ENCODE results near the gene MSH3. TPM values are rescaled to one million over a fixed set of nuclear protein-coding genes. Genes with fewer than 3 reads are reported as not detected.

The MSH3 gene
- total and polyA plus RNA-seq, 2 of the 8 experiments (the other 6 are each of a cell fraction or from before 2014, with no cell fraction given): 3.6 to 22.6 TPM

DNA sequence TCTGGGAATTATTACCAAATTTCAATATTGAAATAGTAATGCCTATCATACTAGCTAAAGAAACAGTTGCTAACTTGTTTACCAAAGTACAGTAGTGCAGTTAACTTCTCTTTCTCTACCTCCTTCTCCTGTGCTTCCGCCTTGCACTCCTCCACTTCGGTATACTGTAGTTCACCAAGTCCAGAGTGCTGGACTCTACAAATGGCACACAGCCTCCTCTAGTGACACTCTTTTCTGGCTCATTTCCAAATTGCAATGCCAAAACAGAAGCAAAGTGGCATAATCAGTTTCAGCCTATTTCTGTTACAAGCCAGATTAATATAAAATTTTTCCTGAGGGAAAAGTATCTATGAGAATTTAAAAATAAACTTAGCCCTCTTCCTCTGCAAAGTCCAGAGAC, 219.7 kb downstream of the MSH3 start:
- CTCF ChIA-PET (ENCODE audit: partially characterized antibody): interaction anchor here (1.4 kb wide), 1 partner anchor 165 kb away, joined by 3 read pairs; no protein-coding TSS in a partner anchor
- no peak for FAIRE-seq
- WGBS, 2 experiments (ENCODE audit: extremely low coverage in 1 of 2, insufficient coverage in 1 of 2, insufficient read length in 1 of 2, insufficient replicate concordance in 2 of 2, low coverage in 1 of 2, low lambda C conversion rate in 2 of 2, missing lambda C conversion rate in 1 of 2): 86% methylated on average over 2 of the region's 2 CpGs; no CpG with 5 or more reads in 1 of the 2 experiments

More for the DNA sequence above, 219.7 kb downstream of the MSH3 start:
- Histone ChIP-seq H3K27ac (ENCODE audit: low read depth, low read length) (no peak overlapping the region), H2BK5ac (ENCODE audit: low read depth, low read length) (no peak overlapping the region), H2AK5ac (ENCODE audit: low read depth, low read length) (no peak overlapping the region), H3K4me2 (ENCODE audit: insufficient read depth in 1 of 2, low read depth in 2 of 2, low read length in 2 of 2) (no peak overlapping the region), H2BK20ac (ENCODE audit: low read length) (no peak overlapping the region), H4K8ac (ENCODE audit: extremely low read depth, insufficient read depth, low read length) (no peak overlapping the region), H3K4ac (replicated peaks; ENCODE audit: insufficient read length, low read depth, low read length) (no peak overlapping the region), H3K14ac (ENCODE audit: insufficient read length) (no peak overlapping the region), H3K23me2 (ENCODE audit: low read depth, low read length) (no peaks in the 10 kb centered on the region), H3K79me2 (ENCODE audit: control insufficient read depth in 1 of 2, insufficient read depth in 2 of 2, low read length in 2 of 2) (no peaks in the 10 kb centered on the region), H2AFZ (ENCODE audit: low read length) (no peak overlapping the region), H2BK120ac (replicated peaks; ENCODE audit: low read depth, low read length) (no peak overlapping the region), H4K5ac (ENCODE audit: insufficient read length, low read depth, low read length) (no peak overlapping the region), H4K91ac (replicated peaks; ENCODE audit: insufficient read length, low read length) (no peak overlapping the region), H3K23ac (ENCODE audit: insufficient read length) (no peak overlapping the region), H3K27me3 (replicated peaks in 1 of 4; ENCODE audit: control insufficient read depth in 3 of 4, extremely low read depth in 1 of 4, insufficient read depth in 3 of 4, low read length in 3 of 4) (no peaks in the 10 kb centered on the region), H2BK15ac (ENCODE audit: low read length) (no peak overlapping the region), H3K9ac (replicated peaks in 1 of 4; ENCODE audit: extremely low read depth in 1 of 4, low read depth in 3 of 4, low read length in 3 of 4) (no peak overlapping the region), H3K79me1 (ENCODE audit: low read depth, low read length) (no peaks in the 10 kb centered on the region), H3K4me1 (replicated peaks in 1 of 4; ENCODE audit: control insufficient read depth in 3 of 4, insufficient read depth in 4 of 4, low read length in 3 of 4) (no peaks in the 10 kb centered on the region), H3K36me3 (ENCODE audit: control insufficient read depth in 2 of 4, insufficient read depth in 4 of 4, low read length in 3 of 4) (peaks cover 0 to 3% (median 0%) of the 10 kb centered on the region in 4 experiments; a peak in 3 of 8 replicates), H3K56ac (replicated peaks; ENCODE audit: insufficient read length, low read depth, low read length) (no peak overlapping the region), H2BK12ac (ENCODE audit: low read depth, low read length) (no peak overlapping the region), H4K20me1 (replicated peaks in 1 of 2; ENCODE audit: control insufficient read depth in 1 of 2, insufficient read depth in 2 of 2, low read length in 2 of 2) (no peaks in the 10 kb centered on the region), H3K9me3 (ENCODE audit: insufficient read depth in 2 of 2, low read depth in 1 of 2, low read length in 1 of 2) (no peaks in the 10 kb centered on the region), H3K18ac (ENCODE audit: extremely low read depth, low read length) (no peak overlapping the region), H3K4me3 (ENCODE audit: extremely low read depth in 1 of 4, insufficient read depth in 2 of 4, low read depth in 3 of 4, low read length in 4 of 4) (no peak overlapping the region)
- TF ChIP-seq YY1 (IDR thresholded peaks at IDR 0.05; ENCODE audit: low read depth, low read length) (no peak), CBX5 (IDR thresholded peaks at IDR 0.05; ENCODE audit: low read depth, low read length) (no peak), EGR1 (IDR thresholded peaks at IDR 0.05; ENCODE audit: borderline replicate concordance, low read depth, low read length) (no peak), NRF1 (IDR thresholded peaks at IDR 0.05; ENCODE audit: low read depth, low read length) (no peak), SUZ12 (IDR thresholded peaks at IDR 0.05; ENCODE audit: low read length) (no peak), GABPA (IDR thresholded peaks at IDR 0.05; ENCODE audit: borderline replicate concordance, insufficient read depth, low read length) (no peak), KDM1A (IDR thresholded peaks at IDR 0.05; ENCODE audit: borderline replicate concordance, low read length) (no peak)
- POLR2A ChIA-PET (ENCODE audit: partially characterized antibody): no interaction called here
- no peak for DNase-seq (ENCODE audit: low read depth in 1 of 2, low spot score in 2 of 2)

All from H1 (cell line).